HG03442 (cell line): ENCODE results near the gene NDST1.

Experiments
- ATAC-seq: cut with Tn5 transposase; IDR thresholded peaks from one replicate; pipeline ENCODE4 v1.9.1; 2021; ENCODE audit warnings: mild to moderate bottlenecking, moderate library complexity; ENCODE audit not compliant: unreplicated experiment

NDST1 gene

DNA sequence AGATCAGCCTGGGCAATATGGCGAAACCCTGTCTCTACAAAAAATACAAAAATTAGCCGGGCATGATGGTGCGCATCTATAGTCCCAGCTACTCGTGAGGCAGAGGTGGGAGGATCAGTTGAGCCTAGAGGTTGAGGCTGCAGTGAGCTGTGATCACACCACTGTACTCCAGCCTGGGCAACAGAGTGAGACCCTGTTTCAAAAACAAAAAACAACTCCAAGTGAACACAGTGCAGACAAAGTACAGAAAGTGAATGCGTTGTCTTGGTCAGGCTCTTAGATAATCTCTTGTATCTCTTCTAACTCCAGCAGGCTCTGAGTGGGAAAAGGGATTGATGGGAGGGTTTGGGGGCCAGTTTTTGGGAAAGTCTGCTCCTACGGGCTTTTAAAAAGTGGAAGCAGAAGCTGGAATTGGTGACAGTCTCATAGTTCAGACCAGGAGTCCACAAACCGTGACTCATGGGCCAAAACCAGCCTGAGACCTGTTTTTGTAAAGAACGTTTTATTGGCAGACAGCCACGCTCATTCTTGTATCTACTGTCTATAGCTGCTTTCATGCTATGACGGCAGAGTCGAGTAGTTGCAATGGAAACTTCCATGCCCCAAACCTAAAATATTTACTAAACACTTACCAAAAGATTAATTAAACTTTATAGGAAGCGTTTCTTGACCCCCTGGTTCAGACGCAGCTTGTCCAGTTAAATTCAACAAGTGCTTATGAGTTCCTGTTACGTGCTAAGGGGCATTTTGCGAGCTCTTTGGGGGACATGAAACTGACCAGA is 32.9 kb downstream of the NDST1 start:
- no peak for ATAC-seq

DNA sequence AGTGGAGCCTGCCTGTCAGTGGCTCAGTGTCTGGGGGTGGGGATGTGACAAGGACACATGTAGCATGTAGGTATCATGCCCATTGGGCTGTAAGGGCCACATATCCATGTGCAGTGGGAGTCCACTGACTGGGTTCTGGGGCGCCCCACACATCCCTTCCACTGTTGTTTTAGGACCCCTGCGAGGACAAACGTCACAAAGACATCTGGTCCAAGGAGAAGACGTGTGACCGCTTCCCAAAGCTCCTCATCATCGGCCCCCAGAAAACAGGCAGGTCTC is 33.4 kb downstream of the NDST1 start:
- ATAC-seq: no peak

- no peak for ATAC-seq
Observed at GRCh38 chr5:150541895-150542294, 34.0 kb downstream of the NDST1 start.

- no peak for ATAC-seq
Observed at GRCh38 chr5:150542933-150543445, 35.1 kb downstream of the NDST1 start.

GRCh38 chr5:150544611-150545219 is 36.8 kb downstream of the NDST1 start:
- peak; percentile 89 for ATAC-seq

- no peak for ATAC-seq
Observed at GRCh38 chr5:150545246-150545645, 37.3 kb downstream of the NDST1 start.

DNA sequence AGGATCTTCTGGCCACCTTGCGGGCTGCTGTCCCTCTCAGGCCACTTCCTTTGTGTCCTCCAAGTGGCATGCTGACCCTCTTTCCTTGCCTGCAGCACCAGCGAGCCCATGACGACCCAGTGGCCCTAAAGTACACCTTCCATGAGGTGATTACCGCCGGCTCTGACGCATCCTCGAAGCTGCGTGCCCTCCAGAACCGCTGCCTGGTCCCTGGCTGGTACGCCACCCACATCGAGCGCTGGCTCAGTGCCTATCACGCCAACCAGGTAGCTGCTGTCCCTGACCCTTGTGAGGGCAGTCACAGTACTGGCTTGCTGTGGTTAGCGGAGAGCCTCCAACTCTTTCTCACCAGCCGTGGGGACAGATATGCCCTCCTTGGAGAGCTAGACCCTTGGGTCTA is 40.2 kb downstream of the NDST1 start:
- no peak for ATAC-seq

GRCh38 chr5:150549735-150550134 is 41.8 kb downstream of the NDST1 start:
- ATAC-seq: no peak

- ATAC-seq: no peak
Observed at GRCh38 chr5:150550286-150550685, 42.4 kb downstream of the NDST1 start.

GRCh38 chr5:150551066-150551465 is 43.1 kb downstream of the NDST1 start:
- no peak for ATAC-seq

- no peak for ATAC-seq
Observed at GRCh38 chr5:150553402-150553801, 45.5 kb downstream of the NDST1 start.

GRCh38 chr5:150553911-150554310 is 46.0 kb downstream of the NDST1 start:
- no peak for ATAC-seq

DNA sequence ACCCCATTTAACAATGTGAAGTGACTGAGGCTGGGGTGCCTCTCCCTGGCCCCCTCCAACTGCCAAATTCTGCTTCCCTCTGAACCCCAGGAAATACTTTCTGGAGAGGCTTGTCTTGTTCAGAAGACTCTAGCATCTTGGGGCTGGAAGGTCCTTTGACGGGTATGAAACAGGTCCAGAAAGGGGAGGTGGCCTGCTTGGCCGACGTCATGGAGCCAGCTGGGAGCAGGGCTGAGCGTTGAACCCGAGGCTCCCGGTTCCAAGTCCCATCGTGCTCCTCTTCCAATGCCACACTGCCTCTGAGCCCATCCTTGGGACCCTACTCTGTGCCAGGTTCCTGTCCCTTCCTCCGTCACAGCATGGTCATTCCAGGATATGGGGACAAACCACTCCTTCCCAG is 46.9 kb downstream of the NDST1 start:
- ATAC-seq: no peak

DNA sequence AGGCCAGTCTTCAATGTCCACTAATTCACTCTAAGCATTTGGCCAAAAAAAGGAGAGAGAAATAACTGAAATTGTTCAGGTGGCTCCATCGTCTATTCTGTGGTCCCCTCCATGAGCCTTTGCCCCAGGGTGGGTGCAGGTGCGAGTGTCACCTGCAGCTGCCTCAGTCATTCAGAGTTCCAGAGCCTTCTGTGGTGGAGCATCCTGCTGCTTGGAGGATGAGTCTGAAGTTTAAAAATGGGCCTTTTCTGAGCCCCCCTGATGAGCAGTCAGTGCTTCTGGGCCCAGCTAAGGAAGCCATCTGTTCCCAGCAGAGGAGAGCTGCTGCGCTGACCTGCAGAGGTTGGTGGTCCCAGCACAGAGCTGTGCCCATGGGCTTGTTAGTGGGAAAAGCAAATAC is 48.2 kb downstream of the NDST1 start:
- no peak for ATAC-seq

DNA sequence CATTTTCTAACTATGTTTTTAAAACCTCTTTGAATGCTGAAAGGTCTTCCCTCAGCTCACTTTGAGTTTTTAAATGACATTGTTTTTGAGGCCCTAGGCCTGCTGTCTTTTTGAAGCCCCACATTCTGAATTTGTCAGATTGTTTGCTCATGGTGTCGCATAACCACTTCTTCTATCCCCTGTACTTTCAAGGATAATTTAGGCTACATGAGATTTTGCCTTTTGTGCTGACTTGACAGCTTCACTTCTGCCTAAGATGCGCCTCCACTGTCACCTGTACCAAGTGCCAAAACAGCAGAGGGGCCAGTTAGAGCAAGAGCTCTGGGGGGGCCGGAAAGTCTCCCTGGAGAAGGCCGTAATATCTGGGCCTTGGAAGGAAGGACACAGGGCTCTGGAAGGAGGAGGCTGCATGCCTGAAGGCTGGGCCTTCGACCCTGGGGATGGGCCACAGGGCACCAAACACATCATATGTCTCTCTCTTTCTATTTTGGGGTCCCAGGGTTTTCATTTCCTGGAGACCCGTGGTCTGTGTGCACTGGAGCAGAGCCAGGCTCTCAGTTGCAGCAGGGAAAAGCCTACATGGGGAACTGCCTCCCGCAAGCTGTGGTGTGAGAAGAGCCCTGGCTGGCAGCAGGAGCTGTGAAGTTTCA is 49.1 kb downstream of the NDST1 start:
- ATAC-seq: no peak

- no peak for ATAC-seq
Observed at GRCh38 chr5:150557509-150557872, 49.6 kb downstream of the NDST1 start.

DNA sequence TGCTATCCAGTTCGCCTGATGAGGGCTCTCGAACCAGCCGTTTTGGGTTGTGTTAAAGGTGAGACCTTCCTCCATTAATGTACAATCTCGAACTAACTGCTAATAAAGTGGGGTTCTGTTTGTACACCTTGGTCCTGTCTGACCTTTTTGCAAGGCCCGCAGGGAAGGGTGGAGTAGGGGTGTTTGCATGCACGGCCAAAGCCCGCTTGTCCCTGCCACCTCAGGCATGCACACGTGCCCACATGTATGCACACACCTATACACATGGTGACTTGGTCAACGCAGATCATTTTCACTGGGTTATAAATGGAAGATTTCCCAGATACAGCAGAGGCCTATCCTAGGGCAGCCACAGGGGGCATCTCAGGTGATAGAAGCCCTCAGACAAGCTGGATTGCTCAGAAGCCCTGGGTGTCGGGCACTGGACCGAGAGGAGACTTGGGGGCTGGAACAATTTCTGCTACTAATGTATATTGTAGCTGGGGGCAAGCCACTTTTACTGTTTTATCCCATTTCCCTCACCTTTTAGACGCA is 50.2 kb downstream of the NDST1 start:
- no peak for ATAC-seq

DNA sequence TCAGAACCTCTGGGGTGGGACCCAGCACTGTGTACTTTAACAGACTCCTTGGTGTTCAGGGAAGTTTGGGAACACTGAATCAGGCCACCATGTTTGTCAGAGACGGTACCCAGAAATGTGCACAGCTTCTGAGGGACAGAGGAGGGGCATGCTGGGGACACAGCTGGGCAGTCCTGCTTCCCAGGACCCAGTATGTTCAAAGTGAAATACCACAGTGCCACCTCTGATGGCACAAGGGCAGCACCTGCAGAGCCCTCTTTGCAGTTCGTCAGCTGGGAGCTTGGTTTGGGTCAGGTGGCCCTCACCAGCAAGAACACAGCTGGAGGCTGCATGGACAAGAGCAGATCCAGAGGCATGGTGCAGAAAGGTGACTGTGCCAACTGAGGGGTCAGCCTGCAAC is 51.2 kb downstream of the NDST1 start:
- ATAC-seq: no peak

- no peak for ATAC-seq
Observed at GRCh38 chr5:150559701-150560100, 51.8 kb downstream of the NDST1 start.

DNA sequence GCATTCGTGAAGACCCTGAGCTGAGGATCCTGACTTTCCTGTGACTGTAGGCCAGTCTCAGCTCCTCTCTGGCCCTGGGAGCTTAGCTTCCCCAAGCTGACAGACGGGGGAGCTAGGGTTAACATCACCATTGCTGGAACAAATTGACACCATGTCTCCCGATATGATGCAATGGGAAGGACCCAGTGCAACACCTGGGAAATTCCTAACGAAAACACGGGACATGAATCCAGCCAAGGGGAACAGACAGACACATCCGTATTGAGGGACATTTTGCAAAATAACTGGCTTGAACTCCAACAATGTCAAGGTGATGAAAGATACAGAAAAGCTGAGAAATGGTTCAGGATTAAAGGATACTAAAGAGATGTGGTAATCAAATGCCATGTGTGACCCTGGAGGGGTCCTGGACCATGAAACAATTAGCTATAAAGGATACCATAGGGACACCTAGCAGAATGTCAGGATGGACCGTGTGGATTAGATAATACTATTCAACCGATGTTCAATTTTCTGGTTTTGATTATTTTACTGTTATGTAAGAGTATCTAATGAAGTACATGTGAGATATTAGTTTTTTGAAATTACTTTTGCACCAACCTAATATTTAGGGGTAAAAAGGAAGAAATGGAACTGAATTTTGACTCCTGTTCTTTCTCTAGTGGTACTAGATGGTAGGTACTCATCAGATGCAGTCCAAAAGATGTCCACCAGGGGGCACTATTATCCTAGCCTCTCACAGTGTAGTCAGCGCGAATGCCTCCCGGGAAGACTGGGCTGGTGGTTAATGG is 52.7 kb downstream of the NDST1 start:
- peak; percentile 62 for ATAC-seq

GRCh38 chr5:150561192-150561512 is 53.2 kb downstream of the NDST1 start:
- no peak for ATAC-seq
